Endothelial cell of umbilical vein (primary cell): Measurements from ENCODE around the gene NPTX1. TPM values are rescaled to one million over a fixed set of nuclear protein-coding genes. Genes with fewer than 3 reads are reported as not detected.

Experiments used
- BruUV-seq: library from RNA; stranded (reverse); fragments of 400-500 nt; replicated peaks from 2 replicates; lab custom pipeline; 2021; lab: Mats Ljungman, UMichigan
- CTCF ChIA-PET: fragments of 300-600, 350-600 bp; sonication (Branson Sonifier 250); formaldehyde crosslinking; loops from one replicate; lab custom pipeline; 2021; ENCODE audit warnings: antibody characterized with exemption, inconsistent platforms; lab: Charles Lee
- POLR2A ChIA-PET: fragments of 300-600, 350-600 bp; sonication (Branson Sonifier 250); formaldehyde crosslinking; loops from one replicate; lab custom pipeline; 2021; ENCODE audit warnings: antibody characterized with exemption, inconsistent platforms; lab: Charles Lee
- DNase-seq: peaks from one replicate; pipeline ENCODE4 v3.0.0-alpha.2; 2011; ENCODE audit warnings: low read depth, low spot score
- FAIRE-seq: peaks from 2 replicates; lab custom pipeline; 2011; peaks lifted over from hg19 to GRCh38; lab: Jason Lieb, UNC
- H2AFZ ChIP-seq: 2 replicates; pipeline ENCODE4 v1.6.0; 2012; ENCODE audit warnings: low read depth, low read length, control low read depth, inconsistent platforms
- H3K27ac ChIP-seq: 2 replicates; pipeline ENCODE4 v1.5.1; 2011; ENCODE audit warnings: low read depth, mild to moderate bottlenecking, control low read depth, low read length, moderate library complexity; ENCODE audit not compliant: insufficient read depth
- H3K27me3 ChIP-seq, 2 experiments: 2 replicates each; pipeline versions ENCODE4 v1.6.0 to v1.6.1; 2011; ENCODE audit warnings: low read length in 2 of 2, mixed read lengths in 1 of 2; ENCODE audit not compliant: control insufficient read depth in 2 of 2, insufficient read depth in 2 of 2
- H3K36me3 ChIP-seq, 2 experiments: 2 replicates in 1 of 2; 3 replicates in 1 of 2; pipeline ENCODE4 v1.5.1; 2011; ENCODE audit warnings: low read length in 2 of 2, mild to moderate bottlenecking in 1 of 2, moderate library complexity in 1 of 2; ENCODE audit not compliant: control insufficient read depth in 2 of 2, insufficient read depth in 2 of 2; ENCODE audit errors: extremely low read depth in 1 of 2
- H3K4me1 ChIP-seq: 3 replicates; pipeline ENCODE4 v1.5.1; 2011; ENCODE audit warnings: mild to moderate bottlenecking, low read length; ENCODE audit not compliant: control insufficient read depth, insufficient read depth; ENCODE audit errors: extremely low read depth
- H3K4me2 ChIP-seq: 2 replicates; pipeline ENCODE4 v1.6.1; 2011; ENCODE audit warnings: low read length, control low read depth, mixed read lengths; ENCODE audit not compliant: insufficient read depth
- H3K4me3 ChIP-seq, 3 experiments: fragments of 200-600 bp in 1 of 3; sonication (generic), shearing (Covaris generic) in 1 of 3; replicated peaks in 1 of 3; 2 replicates each; pipeline ENCODE4 v1.5.1; 2011 to 2016; ENCODE audit warnings: control low read depth in 3 of 3, low read length in 3 of 3, mild to moderate bottlenecking in 2 of 3, inconsistent platforms in 1 of 3, low read depth in 1 of 3, moderate library complexity in 1 of 3; ENCODE audit not compliant: insufficient read depth in 1 of 3
- H3K79me2 ChIP-seq: 2 replicates; pipeline ENCODE4 v1.6.0; 2012; ENCODE audit warnings: low read length, inconsistent platforms; ENCODE audit not compliant: control insufficient read depth, insufficient read depth
- H3K9ac ChIP-seq: replicated peaks from 2 replicates; pipeline ENCODE3; 2011; ENCODE audit warnings: low read length, control low read depth; ENCODE audit not compliant: insufficient read depth; ENCODE audit errors: extremely low read depth
- H3K9me1 ChIP-seq: replicated peaks from 3 replicates; pipeline ENCODE4 v1.6.0; 2011; ENCODE audit warnings: mild to moderate bottlenecking, low read length; ENCODE audit not compliant: control insufficient read depth, insufficient read depth; ENCODE audit errors: extremely low read depth
- H3K9me3 ChIP-seq: replicated peaks from 2 replicates; pipeline ENCODE4 v1.5.1; 2012; ENCODE audit warnings: low read length, inconsistent platforms; ENCODE audit not compliant: control insufficient read depth, insufficient read depth
- H4K20me1 ChIP-seq: replicated peaks from 2 replicates; pipeline ENCODE3; 2011; ENCODE audit warnings: mild to moderate bottlenecking, low read length; ENCODE audit not compliant: control insufficient read depth, insufficient read depth; ENCODE audit errors: extremely low read depth
- CTCF ChIP-seq, 2 donors: IDR thresholded peaks; 1 replicate in 1 of 2; 2 replicates in 1 of 2; pipeline ENCODE4 v1.5.1; 2011; ENCODE audit warnings: low read length in 2 of 2, mild to moderate bottlenecking in 2 of 2, moderate library complexity in 2 of 2, control low read depth in 1 of 2, inconsistent platforms in 1 of 2, low read depth in 1 of 2; ENCODE audit not compliant: insufficient read depth in 1 of 2; ENCODE audit errors: extremely low read depth in 1 of 2
- GATA2 ChIP-seq: IDR thresholded peaks from 2 replicates; pipeline ENCODE4 v1.7.0; 2011; ENCODE audit warnings: low read depth, mild to moderate bottlenecking, moderate library complexity, mixed read lengths, low read length; ENCODE audit not compliant: insufficient read length, insufficient read depth
- MYC ChIP-seq: IDR thresholded peaks from one replicate; pipeline ENCODE4 v1.6.1; 2011; ENCODE audit warnings: mild to moderate bottlenecking, low read depth, low read length
- POLR2A ChIP-seq: IDR thresholded peaks from 2 replicates; pipeline ENCODE4 v1.6.1; 2012; ENCODE audit warnings: low read depth, mild to moderate bottlenecking, control low read depth, low read length
- POLR2AphosphoS5 ChIP-seq: IDR thresholded peaks from 2 replicates; pipeline ENCODE4 v1.6.1; 2012; ENCODE audit warnings: low read depth, mild to moderate bottlenecking, control low read depth, low read length, moderate library complexity; ENCODE audit not compliant: insufficient read depth
- dilution Hi-C: fragments of 300-500 bp; cut with MboI; formaldehyde crosslinking; loops from one replicate; pipeline ENCODE4 v1.15.0; 2019; ENCODE audit warnings: low sequenced_read_pairs; ENCODE audit not compliant: extremely low pct_ligation_motif_present
- intact Hi-C: fragments of 100-400 bp; cut with micrococcal nuclease; formaldehyde crosslinking; loops from one replicate; pipeline ENCODE4 v1.10.0; 2022
- polyA plus RNA-seq, 4 experiments: library from polyadenylated mRNA; depleted of rRNA in 3 of 4; stranded (reverse) in 3 of 4; unstranded in 1 of 4; fragments of >200 nt; gene quantifications; 2 replicates each; pipeline versions ENCODE4 v1.2.1 to v1.2.3, GENCODE V29; 2011 to 2012; ENCODE audit warnings: missing spikeins in 1 of 4
- total RNA-seq: library from RNA; stranded (reverse); gene quantifications from 2 replicates; pipeline ENCODE4 v1.2.3, GENCODE V29; 2021

NPTX1 gene
- total and polyA plus RNA-seq, 2 donors (not counting 3 experiments of a cell fraction or from before 2014, with no cell fraction given), result 0.03 TPM; not detected in 1

- no peaks in the 10 kb centered on the region for H3K36me3 ChIP-seq
- H3K27ac ChIP-seq, result no peak overlapping the region
- H3K9ac ChIP-seq, result no peak overlapping the region
- no peak overlapping the region for H3K4me2 ChIP-seq
- H4K20me1 ChIP-seq, result no peaks in the 10 kb centered on the region
- no peaks in the 10 kb centered on the region for H3K9me3 ChIP-seq
- POLR2A ChIA-PET, result no interaction called here
- no peaks in the 10 kb centered on the region for H3K79me2 ChIP-seq
- H3K9me1 ChIP-seq, result no peaks in the 10 kb centered on the region
- no peak for TF ChIP-seq MYC
- TF ChIP-seq GATA2, result no peak
- TF ChIP-seq CTCF (IDR thresholded peaks at IDR 0.05; ENCODE audit: extremely low read depth in 1 of 2, insufficient read depth in 1 of 2, low read depth in 1 of 2, low read length in 2 of 2), result no peak
- TF ChIP-seq POLR2AphosphoS5, result no peak
- TF ChIP-seq POLR2A, result no peak
- H2AFZ ChIP-seq, result no peak overlapping the region
- H3K4me1 ChIP-seq, result no peaks in the 10 kb centered on the region
- intact Hi-C loops (no loop called here), dilution Hi-C loops (no loop called here)
- DNase-seq, result no peak
- no peak for FAIRE-seq
- CTCF ChIA-PET, result interaction anchor here (1.1 kb wide), 1 partner anchor 20 kb away, joined by 4 read pairs; no protein-coding TSS in a partner anchor
- no peaks in the 10 kb centered on the region for H3K27me3 ChIP-seq
- no TSS peak for BruUV-seq
- no peak overlapping the region for H3K4me3 ChIP-seq
Measured at GRCh38 chr17:80433916-80434666, 42.3 kb downstream of the NPTX1 start.
